ENCODE results near the gene HOXB4. TPM values are rescaled to one million over a fixed set of nuclear protein-coding genes. Genes with fewer than 3 reads are reported as not detected.

Gene HOXB4
- total RNA-seq, 1 donor from 2014 or later = 0.25 TPM

GRCh38 chr17:48588528-48588927 lies 10.4 kb upstream of the HOXB4 start:
- intact Hi-C loops (cut with micrococcal nuclease) = no loop called here
- no peak for TF ChIP-seq CTCF (IDR thresholded peaks at IDR 0.05; ENCODE audit: borderline replicate concordance)
- peaks cover 25% of the 10 kb centered on the region for H3K4me1 ChIP-seq
- H3K9me3 ChIP-seq (replicated peaks) = no peaks in the 10 kb centered on the region
- H3K27ac ChIP-seq (replicated peaks) = no peak overlapping the region
- H3K27me3 ChIP-seq (ENCODE audit: low read depth) = peaks cover 100% of the 10 kb centered on the region
- DNase-seq = no peak
- no peak overlapping the region for H3K4me3 ChIP-seq
- H3K36me3 ChIP-seq = no peaks in the 10 kb centered on the region

- peaks cover 20% of the 10 kb centered on the region for H3K4me1 ChIP-seq
- H3K27me3 ChIP-seq (ENCODE audit: low read depth) = peaks cover 100% of the 10 kb centered on the region
- intact Hi-C loops (cut with micrococcal nuclease) = no loop called here
- DNase-seq = no peak
- no peak for TF ChIP-seq CTCF (IDR thresholded peaks at IDR 0.05; ENCODE audit: borderline replicate concordance)
- H3K36me3 ChIP-seq = no peaks in the 10 kb centered on the region
- H3K27ac ChIP-seq (replicated peaks) = no peak overlapping the region
- no peak overlapping the region for H3K4me3 ChIP-seq
- no peaks in the 10 kb centered on the region for H3K9me3 ChIP-seq (replicated peaks)
Observed at GRCh38 chr17:48588074-48588415, 9.9 kb upstream of the HOXB4 start.

- intact Hi-C loops (cut with micrococcal nuclease) = no loop called here
- no peaks in the 10 kb centered on the region for H3K9me3 ChIP-seq (replicated peaks)
- no peak overlapping the region for H3K4me3 ChIP-seq
- no peak for DNase-seq
- no peak overlapping the region for H3K27ac ChIP-seq (replicated peaks)
- peaks cover 100% of the 10 kb centered on the region for H3K27me3 ChIP-seq (ENCODE audit: low read depth)
- no peak for TF ChIP-seq CTCF (IDR thresholded peaks at IDR 0.05; ENCODE audit: borderline replicate concordance)
- H3K36me3 ChIP-seq = no peaks in the 10 kb centered on the region
- peaks cover 18% of the 10 kb centered on the region for H3K4me1 ChIP-seq
Observed at GRCh38 chr17:48587276-48588073, 9.3 kb upstream of the HOXB4 start.

GRCh38 chr17:48586355-48587258 lies 8.5 kb upstream of the HOXB4 start:
- no peaks in the 10 kb centered on the region for H3K36me3 ChIP-seq
- H3K4me3 ChIP-seq = peak overlapping the region; percentile 70
- no peaks in the 10 kb centered on the region for H3K9me3 ChIP-seq (replicated peaks)
- DNase-seq = no peak
- peak overlapping the region; percentile 82 for H3K27ac ChIP-seq (replicated peaks)
- TF ChIP-seq CTCF (IDR thresholded peaks at IDR 0.05; ENCODE audit: borderline replicate concordance) = no peak
- peaks cover 100% of the 10 kb centered on the region for H3K27me3 ChIP-seq (ENCODE audit: low read depth)
- intact Hi-C loops (cut with micrococcal nuclease) = no loop called here
- peaks cover 18% of the 10 kb centered on the region for H3K4me1 ChIP-seq

GRCh38 chr17:48584223-48584741 lies 6.1 kb upstream of the HOXB4 start:
- no peak overlapping the region for H3K27ac ChIP-seq (replicated peaks)
- DNase-seq = no peak
- no peak overlapping the region for H3K4me3 ChIP-seq
- intact Hi-C loops (cut with micrococcal nuclease) = no loop called here
- H3K36me3 ChIP-seq = no peaks in the 10 kb centered on the region
- H3K9me3 ChIP-seq (replicated peaks) = no peaks in the 10 kb centered on the region
- TF ChIP-seq CTCF (IDR thresholded peaks at IDR 0.05; ENCODE audit: borderline replicate concordance) = no peak
- H3K4me1 ChIP-seq = peaks cover 18% of the 10 kb centered on the region
- H3K27me3 ChIP-seq (ENCODE audit: low read depth) = peaks cover 100% of the 10 kb centered on the region
